Cerebellar nuclear complex (tissue), 1 donor: ENCODE results near the gene KIF6.

ENCODE experiments used
- DNase-seq, 2 experiments: peaks; one replicate each; lab custom pipeline; 2025; lab: John Stamatoyannopoulos, UW

Gene KIF6

DNA sequence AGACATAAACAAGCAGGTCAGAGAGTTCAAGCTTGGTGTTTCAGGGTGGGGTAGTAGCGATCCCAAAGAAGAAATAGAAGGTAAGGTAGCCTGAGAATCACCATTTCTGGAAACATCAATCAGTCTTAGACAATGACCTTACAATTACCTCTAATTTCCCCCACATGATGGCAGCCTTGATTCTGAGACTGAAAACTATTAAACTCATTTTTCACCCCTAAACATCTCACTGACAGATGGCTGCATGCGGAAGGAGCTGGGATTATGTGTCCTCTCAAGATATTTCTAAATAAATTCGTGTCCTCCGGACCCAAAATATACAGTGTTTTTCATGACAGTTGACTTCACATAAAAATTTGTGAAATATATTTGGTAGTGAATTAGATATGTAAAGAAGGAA, 61.0 kb downstream of the KIF6 start:
- DNase-seq, result no peak

DNA sequence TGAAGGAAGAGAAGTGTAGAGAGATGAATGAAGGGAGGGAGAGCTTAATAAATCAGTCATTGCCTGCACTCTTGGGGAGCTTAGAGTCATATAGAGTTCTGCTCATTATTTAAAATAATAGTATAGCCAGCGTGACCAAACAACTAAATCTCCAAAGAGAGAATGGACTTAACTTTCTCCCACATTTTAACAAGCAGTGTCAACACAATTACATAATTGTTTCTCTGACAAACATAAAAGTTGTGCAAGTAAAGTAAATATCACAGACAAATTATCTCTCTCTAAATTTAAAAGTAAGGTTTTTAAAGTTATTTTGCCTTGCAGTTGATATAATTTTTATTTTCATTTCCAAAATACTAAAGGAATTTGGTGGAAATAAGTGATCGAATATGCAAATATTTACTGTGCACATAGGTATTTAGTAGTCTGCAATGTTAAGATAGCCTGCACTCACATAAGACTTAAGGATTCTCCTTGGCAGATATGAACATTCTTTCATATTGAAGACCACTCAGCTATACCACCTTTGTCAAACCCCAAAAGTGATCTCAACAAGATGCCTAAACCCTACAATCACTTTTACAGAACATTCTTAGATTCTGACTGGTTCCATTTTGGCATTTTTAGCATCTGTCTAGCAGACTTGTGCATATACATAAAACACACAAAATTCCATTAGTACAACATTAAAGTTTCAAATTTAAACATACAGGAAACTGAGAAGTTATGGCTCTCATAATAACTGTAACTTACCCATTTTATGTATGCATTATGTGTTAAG, 67.7 kb downstream of the KIF6 start:
- DNase-seq, result no peak

DNA sequence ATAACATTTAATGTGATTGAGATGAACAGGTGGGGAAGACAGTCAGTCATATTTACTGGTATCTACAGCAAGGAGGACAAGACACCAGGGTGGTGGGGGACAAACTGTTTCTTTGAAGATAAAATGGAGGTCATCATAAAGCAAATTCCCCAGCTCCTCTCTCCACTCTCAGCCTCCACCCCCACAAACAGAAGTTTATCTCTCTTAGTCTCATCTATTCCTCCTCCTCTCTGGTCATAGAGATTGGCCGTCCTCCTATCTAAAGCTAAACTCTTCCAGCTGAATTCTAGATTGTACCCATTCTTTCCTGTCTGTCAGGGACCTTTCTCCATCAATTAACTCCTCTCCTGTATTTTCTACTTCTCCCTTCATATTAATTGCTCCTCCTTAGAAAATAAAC, 71.1 kb downstream of the KIF6 start:
- DNase-seq, result no peak

DNA sequence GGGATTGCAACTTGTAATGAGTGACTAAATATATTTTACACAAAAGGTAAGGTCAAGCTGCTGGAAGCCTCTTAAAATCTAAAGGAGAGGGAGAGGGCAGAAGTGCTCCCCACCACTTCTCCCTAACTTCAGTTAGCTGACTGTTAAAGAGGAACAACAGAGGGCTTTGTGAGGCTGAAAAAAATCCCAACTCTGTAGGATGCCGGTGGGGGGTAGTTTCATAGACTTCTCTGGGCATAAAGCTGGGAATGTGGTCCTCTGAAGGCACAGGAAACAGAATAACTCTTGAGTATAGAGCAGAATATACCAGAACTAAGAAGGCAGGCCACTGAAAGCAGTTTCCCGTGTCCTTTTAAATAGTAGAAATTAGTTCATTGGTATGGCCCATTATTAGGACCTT, 71.6 kb downstream of the KIF6 start:
- no peak for DNase-seq

DNA sequence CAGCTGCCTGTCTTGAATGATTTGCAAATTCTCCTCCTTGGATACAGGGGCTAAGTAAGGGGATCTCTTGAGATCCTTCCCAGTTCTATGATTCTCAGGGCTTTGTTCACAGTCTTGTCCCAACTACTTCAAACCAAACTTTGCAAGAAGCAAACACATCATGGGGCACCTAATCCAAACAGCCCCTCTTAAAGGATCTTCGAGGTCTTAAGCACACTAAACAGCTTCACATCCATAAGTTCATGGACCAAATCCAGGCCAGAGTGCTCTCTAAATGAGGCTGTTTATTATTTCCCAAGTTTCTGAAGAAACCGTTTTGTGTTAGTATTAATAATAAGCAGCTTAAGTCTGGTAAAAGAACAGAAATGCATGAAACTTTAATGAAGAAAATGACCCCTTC, 75.2 kb downstream of the KIF6 start:
- no peak for DNase-seq

DNA sequence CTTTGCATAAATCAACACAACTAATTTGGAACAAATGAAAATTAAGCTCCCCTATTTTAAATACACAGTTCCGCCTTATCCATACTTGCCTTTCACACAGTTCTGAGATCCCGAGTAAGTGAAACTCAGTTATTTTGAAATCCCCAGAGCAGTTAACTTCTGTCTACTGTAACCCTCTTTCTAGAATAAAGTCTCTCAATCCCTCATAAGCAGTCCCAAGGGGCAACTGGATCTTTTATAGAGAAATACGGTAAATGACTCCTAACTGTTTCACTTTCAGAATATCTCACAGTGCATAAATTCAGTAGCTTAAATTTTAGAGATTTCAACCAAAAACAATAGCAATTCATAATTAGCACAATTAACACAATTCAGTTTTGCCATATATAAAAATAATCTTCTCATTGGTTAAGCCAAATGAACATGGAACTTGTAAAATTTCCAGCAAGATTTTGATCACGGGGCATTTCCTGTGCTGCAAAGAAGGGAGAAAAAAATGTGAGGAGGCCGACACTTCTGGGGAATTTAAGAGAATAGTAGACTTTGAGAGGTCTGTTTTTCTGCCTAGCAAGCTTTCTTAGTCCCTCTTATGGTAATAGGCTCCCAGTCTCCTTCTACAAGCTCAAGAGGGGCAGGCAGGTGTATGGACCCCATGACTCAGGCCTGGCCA, 78.3 kb downstream of the KIF6 start:
- no peak for DNase-seq

DNA sequence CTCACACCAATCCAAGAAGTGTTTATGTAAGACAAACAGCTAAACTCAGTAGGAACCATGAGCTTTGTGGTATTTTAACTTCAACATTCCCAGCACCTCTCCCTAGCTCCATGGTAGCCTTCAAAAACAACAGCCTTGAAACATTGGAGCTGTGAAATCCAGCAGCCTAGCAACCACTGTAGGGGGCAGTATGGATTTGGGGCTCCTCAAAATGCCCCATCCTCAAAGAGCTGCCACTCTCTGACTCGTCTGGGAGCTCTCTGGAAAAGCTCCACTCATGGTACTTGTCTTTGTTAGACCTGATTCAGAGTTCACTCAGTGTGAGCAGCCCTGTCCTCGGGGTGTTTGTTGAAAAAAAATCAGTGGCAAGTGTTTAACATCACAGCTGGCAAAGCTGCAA, 82.9 kb downstream of the KIF6 start:
- DNase-seq, result no peak

DNA sequence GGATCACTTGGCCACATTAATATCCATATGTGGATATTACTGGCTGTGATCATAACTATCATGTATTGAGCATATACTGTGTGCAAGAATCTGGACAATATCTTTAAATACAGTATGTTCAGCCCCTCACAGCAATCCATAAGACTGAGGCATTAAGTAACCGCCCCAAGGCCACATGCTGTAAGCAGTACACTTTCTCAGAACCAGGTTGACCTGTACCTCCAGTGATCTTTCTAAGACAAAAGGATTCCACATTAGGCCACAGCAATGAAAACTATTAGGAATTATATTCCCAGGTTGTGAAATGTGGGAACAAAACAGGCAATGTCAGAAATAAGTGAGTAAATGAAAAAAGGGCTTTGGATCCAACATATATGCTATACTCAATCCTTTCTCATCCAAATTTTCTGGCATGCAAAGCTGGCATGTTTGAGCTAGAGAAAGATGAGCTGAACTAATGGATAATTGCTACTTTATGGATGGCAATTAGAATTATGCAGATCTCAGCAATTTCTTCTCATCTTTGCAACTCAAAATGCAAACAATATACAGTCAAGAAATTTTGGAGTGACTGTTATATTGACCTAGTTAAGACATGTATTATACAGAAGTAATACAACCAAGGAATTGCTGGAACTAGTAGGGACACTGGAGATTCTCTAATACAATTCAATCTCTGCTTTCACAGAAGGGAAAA, 86.9 kb downstream of the KIF6 start:
- DNase-seq, result no peak

DNA sequence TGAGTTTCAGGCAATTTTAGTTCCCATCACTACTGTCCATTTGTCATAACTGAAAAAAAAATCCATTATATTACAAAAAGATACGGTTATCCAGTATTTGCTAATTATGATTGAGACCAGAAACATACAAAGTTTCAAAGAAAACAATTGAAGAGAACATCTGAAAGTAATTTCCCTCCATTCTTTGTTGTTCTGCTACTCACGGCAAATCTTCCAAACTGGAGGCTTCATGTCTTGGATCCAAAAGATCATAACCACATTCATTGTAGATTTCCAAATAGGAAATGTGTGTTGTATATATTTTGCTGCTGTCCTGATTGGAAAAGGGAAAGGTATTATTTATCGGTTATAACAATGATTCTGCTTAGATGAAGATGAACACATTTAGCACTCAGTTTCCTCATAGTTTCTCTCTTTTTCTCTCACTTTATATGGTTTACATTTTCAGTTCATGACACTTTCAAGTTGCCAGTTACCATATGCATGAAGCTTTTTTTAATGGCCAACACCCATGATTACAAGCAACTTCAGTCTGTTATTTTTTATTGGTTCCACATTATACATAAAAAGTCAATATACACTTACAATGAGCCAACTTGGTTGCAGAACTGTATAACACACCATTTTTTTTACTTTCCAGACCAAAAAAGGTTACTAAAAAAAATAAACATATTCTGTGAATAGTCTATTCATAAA, 90.4 kb downstream of the KIF6 start:
- no peak for DNase-seq

DNA sequence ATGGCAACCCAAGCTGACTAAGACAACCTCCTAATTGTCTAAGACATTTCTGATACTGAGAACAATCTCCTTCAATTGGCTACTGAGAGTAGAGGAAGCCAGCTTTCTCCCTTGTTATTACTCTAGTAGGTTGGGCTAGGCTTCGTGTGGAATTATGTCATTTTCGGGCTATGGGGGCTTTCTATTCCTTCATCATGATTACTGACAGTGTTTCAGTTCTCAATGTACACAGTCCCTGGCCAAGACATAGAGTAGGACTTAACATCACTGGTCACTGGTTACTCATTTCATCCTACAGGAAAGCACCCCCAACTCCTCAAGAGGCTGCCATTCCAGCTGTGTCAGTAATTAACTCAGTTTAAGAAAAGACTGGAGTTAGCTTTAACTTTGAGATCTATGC, 100.0 kb downstream of the KIF6 start:
- DNase-seq, result no peak

DNA sequence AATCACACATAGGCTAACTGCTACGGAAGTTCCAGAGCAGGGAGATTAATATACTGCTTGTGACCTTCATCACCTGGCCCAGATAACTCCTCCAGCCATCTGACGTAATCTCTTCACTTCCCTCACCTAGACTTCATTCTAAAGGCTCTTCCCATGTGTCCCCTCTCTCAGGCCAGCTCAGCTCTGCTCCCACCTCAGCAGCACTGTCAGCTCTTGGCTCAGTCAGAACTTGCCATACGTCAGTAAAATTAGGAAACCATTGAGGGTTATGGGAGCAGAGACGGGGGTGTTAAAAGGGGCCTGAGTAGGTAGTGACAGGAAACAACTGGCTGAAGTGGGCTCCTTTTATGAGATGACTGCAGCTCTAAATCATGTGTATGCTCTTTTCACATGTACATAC, 101.5 kb downstream of the KIF6 start:
- no peak for DNase-seq

DNA sequence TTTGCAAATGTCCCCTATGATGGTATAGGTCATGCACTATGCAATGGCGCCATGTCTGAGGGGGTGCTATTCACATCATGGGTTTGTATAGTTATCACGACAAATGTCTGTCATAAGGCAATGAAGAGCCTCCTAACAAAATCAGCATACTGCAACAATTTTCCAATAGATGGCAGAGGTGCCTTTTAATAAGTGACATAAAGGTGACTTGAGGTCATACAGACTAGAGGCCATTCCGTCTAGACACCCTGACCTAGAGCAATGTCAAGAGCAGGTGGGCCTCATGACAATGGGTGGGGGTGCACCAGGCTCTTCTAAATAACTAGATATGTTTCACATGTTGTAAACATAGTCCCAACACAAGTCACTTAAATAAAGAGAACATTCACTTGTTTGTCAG, 107.7 kb downstream of the KIF6 start:
- no peak for DNase-seq

DNA sequence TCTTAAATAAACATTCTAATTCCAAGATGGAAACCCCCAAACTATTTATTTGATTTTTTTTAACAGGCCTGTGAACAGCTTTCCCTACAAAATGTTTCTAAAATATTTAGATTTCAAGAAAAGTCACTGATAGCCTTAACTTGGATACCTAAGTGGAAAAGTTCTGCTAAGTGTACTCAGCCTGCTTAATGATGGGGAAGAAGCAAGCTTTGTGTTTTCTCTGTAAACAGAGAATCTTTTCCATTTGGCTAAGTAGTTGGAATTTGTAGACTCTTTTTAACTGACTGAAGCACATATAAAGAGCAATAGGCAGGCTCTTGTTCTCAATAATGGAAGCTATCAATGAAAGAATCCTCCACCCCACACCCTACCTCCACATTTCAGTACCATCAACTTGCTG, 108.2 kb downstream of the KIF6 start:
- no peak for DNase-seq

DNA sequence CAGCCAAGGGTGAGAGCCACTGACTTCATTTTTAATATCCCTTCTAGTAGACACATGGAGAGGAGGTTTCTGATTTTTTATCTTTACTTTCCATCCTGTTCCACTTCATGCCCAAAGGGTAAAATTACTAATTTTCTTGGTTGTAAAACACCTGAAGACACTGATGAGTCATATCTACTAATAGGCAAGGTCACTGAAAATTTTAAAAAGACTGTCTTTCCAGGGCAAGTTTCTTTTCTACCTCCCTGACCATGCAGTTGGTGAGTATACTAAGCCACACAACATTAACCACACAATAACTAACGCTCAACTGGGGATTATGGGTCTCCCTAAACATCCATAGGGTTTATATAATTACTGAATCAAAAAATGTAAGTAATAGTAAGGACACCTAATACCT, 109.6 kb downstream of the KIF6 start:
- no peak for DNase-seq

DNA sequence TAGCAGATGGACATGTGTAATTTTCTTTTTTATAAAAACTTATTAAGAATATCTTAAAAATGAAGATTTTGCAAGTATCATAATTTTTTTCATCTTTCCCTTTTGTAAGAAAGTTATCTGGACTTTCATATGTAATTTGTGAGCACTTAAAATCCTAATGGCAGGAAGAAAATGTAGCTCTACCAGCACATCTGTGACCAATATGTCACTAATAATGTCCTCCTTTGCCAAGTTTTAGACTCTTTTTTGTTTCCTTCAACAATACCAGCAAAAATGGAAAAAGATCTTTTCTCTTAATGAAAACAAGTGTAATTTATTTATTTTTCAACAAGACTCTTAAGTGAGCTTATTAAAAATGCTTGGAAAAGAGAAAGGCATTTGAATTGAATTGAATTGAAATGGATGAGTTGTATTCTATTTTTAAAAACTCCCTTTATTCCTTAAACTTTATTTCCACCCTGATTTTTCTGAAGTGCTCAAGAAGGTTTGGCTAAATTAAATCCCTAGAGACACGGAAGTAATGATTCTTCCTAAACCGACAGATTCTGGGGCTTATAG, 110.7 kb downstream of the KIF6 start:
- no peak for DNase-seq

DNA sequence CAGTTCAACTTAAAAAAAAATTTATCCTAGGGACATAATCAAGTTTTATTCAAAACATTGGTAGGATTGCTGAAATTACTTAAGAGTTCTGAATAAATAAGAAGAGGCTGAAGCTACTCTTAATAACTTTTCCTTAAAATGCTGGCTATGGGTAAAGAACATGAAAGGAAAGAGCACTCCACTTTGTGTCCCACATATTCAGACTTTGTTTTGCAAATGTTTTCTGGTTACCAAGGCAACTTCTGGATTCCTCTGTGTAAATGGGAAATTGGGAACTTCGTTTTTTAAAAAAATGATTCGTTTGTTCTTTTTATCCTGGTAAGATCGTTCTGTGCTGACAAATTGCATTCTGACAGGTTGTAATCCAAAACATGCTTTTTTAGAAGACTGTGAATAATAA, 115.0 kb downstream of the KIF6 start:
- DNase-seq, result no peak

DNA sequence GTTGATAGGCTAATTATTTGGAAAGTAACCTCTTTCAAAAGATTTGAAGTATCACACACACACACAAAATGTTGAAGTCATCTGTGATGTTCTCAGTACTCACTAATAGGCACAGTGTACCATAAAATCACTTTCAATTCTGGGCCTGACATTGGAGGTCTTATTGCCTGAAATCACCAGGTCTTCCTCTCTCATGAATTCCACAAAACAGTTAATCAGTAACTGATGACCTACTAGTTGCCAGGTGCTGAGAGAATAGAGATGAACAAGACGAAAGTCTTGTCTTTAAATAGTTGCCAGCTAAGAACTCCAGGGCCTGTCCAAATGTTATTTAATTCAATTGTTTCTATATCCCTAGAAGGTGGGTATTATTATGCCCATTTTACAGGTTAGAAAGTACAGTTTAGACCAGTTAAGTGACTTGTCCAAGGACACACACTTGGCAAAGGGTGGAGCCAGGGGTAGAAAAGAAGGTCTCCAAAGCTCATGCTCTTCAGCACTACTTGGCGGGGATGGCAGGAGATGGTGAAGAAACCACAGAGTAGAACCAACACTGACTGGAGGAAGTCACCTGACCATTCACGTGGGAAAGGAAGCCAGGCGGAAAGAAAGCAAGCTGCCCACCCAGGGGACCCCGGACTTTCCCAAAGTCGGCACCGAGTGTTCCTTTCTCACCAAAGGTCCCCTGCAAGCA, 116.4 kb downstream of the KIF6 start:
- DNase-seq, result no peak

DNA sequence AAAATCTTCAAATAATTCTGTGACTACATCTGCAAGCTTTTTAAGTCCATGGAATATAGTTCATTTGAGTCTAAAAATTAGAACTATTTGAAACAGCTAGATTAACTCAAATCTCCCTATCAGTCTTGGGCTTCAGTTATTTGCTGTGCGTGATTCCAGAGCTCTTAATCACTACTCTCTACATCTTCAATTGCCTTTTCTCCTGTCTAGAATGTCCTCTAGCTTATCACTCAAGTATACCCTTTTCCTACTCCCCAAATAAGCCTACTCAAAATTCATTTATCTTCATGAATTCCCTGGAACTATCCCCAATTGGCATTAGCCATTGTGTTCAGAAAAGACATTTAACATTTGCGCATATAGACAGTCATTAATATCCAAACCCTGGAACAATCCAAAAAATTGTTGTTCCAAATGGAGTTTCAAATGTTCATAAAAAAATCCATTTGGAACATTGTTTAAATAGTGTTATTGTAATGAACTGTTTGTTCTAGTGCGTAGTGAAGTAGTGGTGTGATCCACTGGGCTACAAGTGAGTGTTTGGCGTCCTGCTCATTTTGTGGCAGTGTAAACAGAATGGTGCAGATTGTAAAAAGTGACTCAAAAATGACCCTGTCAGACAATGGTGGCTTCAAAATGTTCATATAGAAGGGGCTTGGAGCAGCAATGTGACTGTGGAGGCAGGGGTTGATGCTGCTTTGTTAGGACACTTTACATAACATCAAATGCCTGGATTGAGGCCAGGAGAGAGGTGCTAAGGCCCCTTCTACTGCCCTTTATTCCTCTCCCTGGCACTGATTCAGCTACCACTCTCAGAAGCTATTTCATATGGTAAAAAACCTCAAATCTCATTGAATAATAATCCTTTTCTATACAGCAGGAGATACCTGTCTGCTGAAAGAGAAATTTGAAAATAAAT, 122.3 kb downstream of the KIF6 start:
- no peak for DNase-seq

DNA sequence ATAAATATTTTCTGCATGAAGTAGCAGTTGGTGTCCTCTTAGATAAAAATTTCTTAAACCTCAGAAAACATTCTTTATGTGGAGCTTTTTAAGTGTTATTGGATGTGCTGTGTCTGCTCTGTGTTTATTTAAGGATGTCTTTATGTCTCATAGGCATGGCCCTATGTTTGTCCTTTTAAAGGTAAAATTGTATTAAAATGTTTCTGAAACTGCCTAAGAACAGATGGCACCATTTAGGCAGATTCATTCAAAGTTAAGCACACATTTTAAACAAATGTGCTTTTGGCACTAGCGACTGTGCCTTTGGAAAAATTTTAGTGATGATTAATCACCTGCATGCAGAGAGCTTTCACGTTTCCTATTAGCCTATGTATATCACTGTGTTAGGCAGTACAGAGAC, 125.2 kb downstream of the KIF6 start:
- DNase-seq, result no peak

DNA sequence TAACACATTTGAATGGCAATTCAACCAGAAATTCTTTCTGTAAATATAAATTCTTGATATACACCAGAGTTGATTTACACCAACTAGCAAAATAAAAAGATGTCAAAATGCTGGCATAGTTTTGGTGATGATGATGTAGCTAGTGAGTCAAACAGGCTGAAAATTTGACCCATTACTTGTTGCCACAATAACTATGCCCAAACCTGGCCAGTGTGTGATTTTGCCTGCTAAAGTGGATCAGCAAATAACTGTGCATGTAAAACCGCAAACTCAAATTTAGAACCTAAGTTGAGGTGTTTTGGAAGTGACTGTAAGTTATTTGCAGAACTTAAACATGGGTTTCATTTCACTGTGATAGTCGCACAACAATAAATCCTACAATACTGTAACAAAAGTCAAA, 125.9 kb downstream of the KIF6 start:
- DNase-seq, result no peak

DNA sequence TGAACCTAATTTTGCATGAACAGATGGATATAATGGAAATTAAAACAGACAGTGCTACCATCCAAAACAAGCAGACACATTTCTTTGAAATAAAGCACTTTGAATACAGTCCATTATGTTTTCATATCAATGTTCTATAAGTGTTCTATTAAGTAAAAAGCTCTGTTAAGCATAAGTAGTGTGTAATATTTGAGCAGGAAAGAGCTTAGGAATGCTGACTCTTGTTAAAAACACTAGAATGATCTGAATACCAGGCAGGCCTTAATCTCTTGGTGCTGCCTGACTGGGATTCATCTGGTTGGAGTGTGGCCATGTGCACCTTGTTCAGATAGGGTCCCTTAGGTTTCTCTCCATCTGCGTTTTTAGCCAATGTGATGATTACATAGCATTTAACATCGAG, 130.9 kb downstream of the KIF6 start:
- DNase-seq, result no peak
